Measurements from ENCODE around the gene GPHA2. TPM values are rescaled to one million over a fixed set of nuclear protein-coding genes. Genes with fewer than 3 reads are reported as not detected.

GPHA2 gene
- total and polyA plus RNA-seq, 2 of the 13 experiments (the other 11 are each of a cell fraction or from before 2014, with no cell fraction given), result 13.0 to 19.1 TPM

- TF ChIP-seq SRF (IDR thresholded peaks at IDR 0.05; ENCODE audit: low read depth, low read length) (no peak), DZIP1 (CRISPR knock-in tag; IDR thresholded peaks at IDR 0.05) (no peak), ZNF333 (CRISPR knock-in tag; IDR thresholded peaks at IDR 0.05; ENCODE audit: borderline replicate concordance) (no peak), NR1H2 (CRISPR knock-in tag; IDR thresholded peaks at IDR 0.05; ENCODE audit: borderline replicate concordance, low read depth) (no peak), ZNF510 (CRISPR knock-in tag; IDR thresholded peaks at IDR 0.05; ENCODE audit: low read depth) (no peak), POGK (CRISPR knock-in tag; conservative IDR thresholded peaks at IDR 0.05) (no peak), MTA3 (CRISPR knock-in tag; IDR thresholded peaks at IDR 0.05) (no peak), PPARG (CRISPR knock-in tag; conservative IDR thresholded peaks at IDR 0.05) (no peak)
These were observed 15.6 kb downstream of the GPHA2 start (continued) for GRCh38 chr11:64920124-64920523.

GRCh38 chr11:64919627-64920026, 16.1 kb downstream of the GPHA2 start:
- Histone ChIP-seq H3K36me3 (replicated peaks in 1 of 2; ENCODE audit: control insufficient read depth in 1 of 2, insufficient read depth in 2 of 2, low read length in 2 of 2) (0 out of 5 replicates have a peak, but pooled peaks cover 0 to 1% of the 10 kb centered on the region in 2 experiments), H3K79me2 (ENCODE audit: insufficient read depth, low read length) (peaks cover 15% of the 10 kb centered on the region), H3K27ac (ENCODE audit: extremely low read length, insufficient read depth, low read length) (no peak overlapping the region), H3K4me2 (ENCODE audit: low read depth, low read length) (peak overlapping the region; percentile 0; the same call in 1 of the 2 replicates), H3K9ac (ENCODE audit: insufficient read depth, low read depth, low read length) (no peak overlapping the region), H3K4me1 (ENCODE audit: insufficient read depth, low read length) (peaks cover 53% of the 10 kb centered on the region), H3K27me3 (ENCODE audit: control insufficient read depth in 1 of 2, insufficient read depth in 2 of 2, low read length in 2 of 2) (no peaks in the 10 kb centered on the region; a peak in 1 of 5 replicates), H3K4me3 (replicated peaks in 1 of 3; ENCODE audit: insufficient read depth in 1 of 3, low read depth in 2 of 3, low read length in 3 of 3) (no peak overlapping the region), H4K20me1 (ENCODE audit: insufficient read depth, low read length) (peaks cover 5% of the 10 kb centered on the region; the same call in 1 of the 2 replicates), H2AFZ (ENCODE audit: low read length) (no peak overlapping the region), H3K9me3 (ENCODE audit: low read length) (no peaks in the 10 kb centered on the region)
- in situ Hi-C loops (cut with HindIII; ENCODE audit: extremely low pct_ligation_motif_present, low pct_unique_long_range_greater_than_20kb) (no loop called here), intact Hi-C loops (cut with micrococcal nuclease; ENCODE audit: unreplicated experiment) (no loop called here)
- 50% methylated on average over 8 of the region's 8 CpGs for WGBS (ENCODE audit: low lambda C conversion rate)
- FAIRE-seq (no peak), DNase-seq (ENCODE audit: low spot score) (no peak), ATAC-seq (no peak)
- ChIA-PET CTCF (ENCODE audit: low intra/inter-chr PET ratio, low total read pairs) (no interaction called here), POLR2A (interaction anchor here (0.7 to 1.6 kb wide), 4 partner anchors 15 to 95 kb away, joined by 3 to 5 read pairs (median 3); partner anchors contain the start of gene ARL2)
- BruUV-seq (replicated peaks), result no TSS peak
- TF ChIP-seq CBFB (CRISPR knock-in tag; IDR thresholded peaks at IDR 0.05) (no peak), ELK4 (CRISPR knock-in tag; IDR thresholded peaks at IDR 0.05; ENCODE audit: borderline replicate concordance) (no peak), ZBTB34 (CRISPR knock-in tag; IDR thresholded peaks at IDR 0.05) (no peak), NFIB (CRISPR knock-in tag; IDR thresholded peaks at IDR 0.05; ENCODE audit: borderline replicate concordance) (no peak), TSC22D2 (CRISPR knock-in tag; IDR thresholded peaks at IDR 0.05; ENCODE audit: borderline replicate concordance) (no peak), ARNTL (CRISPR knock-in tag; IDR thresholded peaks at IDR 0.05) (no peak), KAT8 (CRISPR knock-in tag; IDR thresholded peaks at IDR 0.05) (no peak)

Data from HepG2 (cell line).